Muscle layer of duodenum (tissue), 2 donors: ENCODE data around the gene M1AP.

Experiments
- H3K27ac ChIP-seq: one replicate; pipeline ENCODE4 v1.7.0; 2013; ENCODE audit warnings: mild to moderate bottlenecking, low read length
- H3K27me3 ChIP-seq: one replicate; pipeline ENCODE4 v1.7.0; 2013; ENCODE audit warnings: low read depth, mild to moderate bottlenecking, control low read depth, low read length
- H3K36me3 ChIP-seq, 2 donors: one replicate each; pipeline ENCODE4 v1.7.0; 2013; ENCODE audit warnings: low read length in 2 of 2, control low read depth in 1 of 2, mild to moderate bottlenecking in 1 of 2; ENCODE audit not compliant: insufficient read depth in 2 of 2, control insufficient read depth in 1 of 2
- H3K4me1 ChIP-seq, 2 donors: one replicate each; pipeline ENCODE4 v1.7.0; 2013; ENCODE audit warnings: low read length in 2 of 2, mild to moderate bottlenecking in 2 of 2, control low read depth in 1 of 2, moderate library complexity in 1 of 2; ENCODE audit not compliant: insufficient read depth in 2 of 2, control insufficient read depth in 1 of 2
- H3K4me3 ChIP-seq, 2 donors: one replicate each; pipeline ENCODE4 v1.7.0; 2013; ENCODE audit warnings: low read length in 2 of 2, low read depth in 1 of 2, mild to moderate bottlenecking in 1 of 2
- H3K9me3 ChIP-seq, 2 donors: one replicate each; pipeline ENCODE4 v1.7.0; 2013; ENCODE audit warnings: low read length in 2 of 2, control low read depth in 1 of 2, mild to moderate bottlenecking in 1 of 2; ENCODE audit not compliant: control insufficient read depth in 1 of 2
- donor health status: healthy.

Gene M1AP

GRCh38 chr2:74619651-74620297 lies 28.4 kb downstream of the M1AP start:
- no peak overlapping the region for H3K27ac ChIP-seq
- no peaks in the 10 kb centered on the region for H3K4me1 ChIP-seq
- no peak overlapping the region for H3K4me3 ChIP-seq
- H3K9me3 ChIP-seq = no peaks in the 10 kb centered on the region
- H3K27me3 ChIP-seq = no peaks in the 10 kb centered on the region
- H3K36me3 ChIP-seq = no peaks in the 10 kb centered on the region

GRCh38 chr2:74618410-74619083 lies 29.6 kb downstream of the M1AP start:
- Histone ChIP-seq H3K9me3 (no peaks in the 10 kb centered on the region), H3K4me1 (no peaks in the 10 kb centered on the region), H3K36me3 (no peaks in the 10 kb centered on the region), H3K27ac (no peak overlapping the region), H3K27me3 (no peaks in the 10 kb centered on the region), H3K4me3 (no peak overlapping the region)

DNA sequence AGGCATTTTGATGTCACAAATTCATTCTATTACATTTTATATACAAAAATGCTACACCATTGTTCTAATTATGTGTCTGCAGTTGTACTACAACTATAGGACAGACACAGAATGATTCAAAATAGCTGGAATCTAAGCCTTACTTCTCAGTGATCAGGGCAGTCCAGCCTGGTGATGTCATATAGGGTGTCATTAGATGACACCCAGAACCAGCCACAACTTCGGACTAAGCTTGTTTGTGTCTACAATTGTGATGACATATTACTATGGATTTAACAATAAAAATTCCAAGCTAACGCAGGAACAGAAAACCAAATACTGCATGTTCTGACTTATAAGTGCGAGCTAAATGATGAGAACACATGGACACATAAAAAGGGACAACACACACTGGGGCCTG lies 31.0 kb downstream of the M1AP start:
- Histone ChIP-seq H3K4me1 (no peaks in the 10 kb centered on the region), H3K27ac (no peak overlapping the region), H3K27me3 (no peaks in the 10 kb centered on the region), H3K36me3 (no peaks in the 10 kb centered on the region), H3K4me3 (no peak overlapping the region), H3K9me3 (no peaks in the 10 kb centered on the region)

GRCh38 chr2:74606927-74607326 lies 41.2 kb downstream of the M1AP start:
- H3K4me3 ChIP-seq = no peak overlapping the region
- H3K27ac ChIP-seq = no peak overlapping the region
- no peaks in the 10 kb centered on the region for H3K4me1 ChIP-seq
- no peaks in the 10 kb centered on the region for H3K27me3 ChIP-seq
- no peaks in the 10 kb centered on the region for H3K36me3 ChIP-seq
- no peaks in the 10 kb centered on the region for H3K9me3 ChIP-seq

DNA sequence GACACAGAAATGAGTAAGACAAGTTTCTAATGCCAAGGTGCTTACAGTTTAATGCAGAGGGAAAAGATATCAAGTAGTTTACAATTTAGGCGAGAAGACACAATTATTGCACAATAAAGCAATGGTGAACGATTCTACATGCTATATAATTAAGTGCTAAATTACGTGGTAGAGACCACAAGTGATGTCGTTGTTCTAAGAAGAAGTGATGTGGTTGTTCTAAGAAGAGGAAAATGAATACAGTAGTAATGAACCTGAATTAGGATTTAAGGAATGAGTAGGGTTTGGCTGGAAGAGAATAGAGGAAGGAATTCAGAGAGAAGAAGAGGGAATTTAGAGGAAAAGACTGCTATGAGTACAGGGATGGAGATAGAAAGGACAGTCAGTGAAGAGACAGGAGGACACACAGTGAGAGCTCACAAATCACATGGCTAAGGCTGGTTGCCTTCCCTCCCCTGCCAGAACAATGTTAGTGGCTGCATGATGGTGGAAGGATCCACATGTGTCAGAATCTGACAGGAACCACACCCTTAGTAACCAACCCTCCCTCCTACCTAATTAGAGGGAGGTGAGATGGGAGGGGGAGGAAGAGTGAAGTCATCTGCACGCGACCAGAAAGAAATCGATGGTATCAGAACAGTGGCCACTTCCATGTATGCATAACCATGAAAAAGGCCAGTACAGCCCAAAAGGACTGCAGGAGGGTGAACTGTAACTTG lies 44.7 kb downstream of the M1AP start:
- Histone ChIP-seq H3K4me3 (no peak overlapping the region), H3K27ac (no peak overlapping the region), H3K9me3 (no peaks in the 10 kb centered on the region), H3K27me3 (no peaks in the 10 kb centered on the region), H3K36me3 (no peaks in the 10 kb centered on the region), H3K4me1 (no peaks in the 10 kb centered on the region)

- H3K27me3 ChIP-seq = no peaks in the 10 kb centered on the region
- H3K9me3 ChIP-seq = no peaks in the 10 kb centered on the region
- no peaks in the 10 kb centered on the region for H3K36me3 ChIP-seq
- H3K4me1 ChIP-seq = no peaks in the 10 kb centered on the region
- no peak overlapping the region for H3K27ac ChIP-seq
- no peak overlapping the region for H3K4me3 ChIP-seq
Measured at GRCh38 chr2:74602586-74603281, 45.4 kb downstream of the M1AP start.

DNA sequence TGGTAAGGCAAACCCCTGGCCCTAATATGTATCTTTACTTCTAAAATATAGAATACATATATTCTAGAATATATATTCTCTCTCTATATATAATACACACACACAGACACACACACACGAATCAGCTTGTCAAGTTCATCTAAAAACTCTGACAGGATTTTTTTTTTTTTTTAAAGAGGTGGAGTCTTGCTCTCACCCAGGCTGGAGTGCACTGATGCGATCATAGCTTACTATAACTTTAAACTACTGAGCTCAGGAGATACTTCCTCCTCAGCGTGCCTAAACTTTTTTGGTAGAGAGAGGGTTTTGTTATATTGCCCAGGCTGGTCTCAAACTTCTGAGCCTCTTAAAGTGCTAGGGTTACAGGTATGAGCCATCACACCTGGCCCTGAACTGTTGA lies 48.5 kb downstream of the M1AP start:
- no peak overlapping the region for H3K4me3 ChIP-seq
- no peaks in the 10 kb centered on the region for H3K4me1 ChIP-seq
- H3K9me3 ChIP-seq = no peaks in the 10 kb centered on the region
- no peaks in the 10 kb centered on the region for H3K27me3 ChIP-seq
- no peaks in the 10 kb centered on the region for H3K36me3 ChIP-seq
- H3K27ac ChIP-seq = no peak overlapping the region

- no peaks in the 10 kb centered on the region for H3K4me1 ChIP-seq
- no peak overlapping the region for H3K4me3 ChIP-seq
- no peaks in the 10 kb centered on the region for H3K9me3 ChIP-seq
- H3K27me3 ChIP-seq = no peaks in the 10 kb centered on the region
- no peak overlapping the region for H3K27ac ChIP-seq
- H3K36me3 ChIP-seq = no peaks in the 10 kb centered on the region
Measured at GRCh38 chr2:74597410-74597809, 50.7 kb downstream of the M1AP start.

- no peak overlapping the region for H3K27ac ChIP-seq
- H3K9me3 ChIP-seq = no peaks in the 10 kb centered on the region
- no peak overlapping the region for H3K4me3 ChIP-seq
- no peaks in the 10 kb centered on the region for H3K36me3 ChIP-seq
- no peaks in the 10 kb centered on the region for H3K27me3 ChIP-seq
- no peaks in the 10 kb centered on the region for H3K4me1 ChIP-seq
Measured at GRCh38 chr2:74596584-74596983, 51.5 kb downstream of the M1AP start.

GRCh38 chr2:74593826-74594772 lies 54.0 kb downstream of the M1AP start:
- no peaks in the 10 kb centered on the region for H3K4me1 ChIP-seq

More at GRCh38 chr2:74593826-74594772, 54.0 kb downstream of the M1AP start:
- H3K36me3 ChIP-seq = no peaks in the 10 kb centered on the region
- no peaks in the 10 kb centered on the region for H3K27me3 ChIP-seq
- H3K4me3 ChIP-seq = no peak overlapping the region
- H3K27ac ChIP-seq = no peak overlapping the region
- no peaks in the 10 kb centered on the region for H3K9me3 ChIP-seq
